HG03439 (cell line): ENCODE data around the gene KXD1.

ENCODE experiments used
- ATAC-seq: cut with Tn5 transposase; IDR thresholded peaks from one replicate; pipeline ENCODE4 v1.9.1; 2021; ENCODE audit warnings: mild to moderate bottlenecking, moderate library complexity; ENCODE audit not compliant: unreplicated experiment

The KXD1 gene

DNA sequence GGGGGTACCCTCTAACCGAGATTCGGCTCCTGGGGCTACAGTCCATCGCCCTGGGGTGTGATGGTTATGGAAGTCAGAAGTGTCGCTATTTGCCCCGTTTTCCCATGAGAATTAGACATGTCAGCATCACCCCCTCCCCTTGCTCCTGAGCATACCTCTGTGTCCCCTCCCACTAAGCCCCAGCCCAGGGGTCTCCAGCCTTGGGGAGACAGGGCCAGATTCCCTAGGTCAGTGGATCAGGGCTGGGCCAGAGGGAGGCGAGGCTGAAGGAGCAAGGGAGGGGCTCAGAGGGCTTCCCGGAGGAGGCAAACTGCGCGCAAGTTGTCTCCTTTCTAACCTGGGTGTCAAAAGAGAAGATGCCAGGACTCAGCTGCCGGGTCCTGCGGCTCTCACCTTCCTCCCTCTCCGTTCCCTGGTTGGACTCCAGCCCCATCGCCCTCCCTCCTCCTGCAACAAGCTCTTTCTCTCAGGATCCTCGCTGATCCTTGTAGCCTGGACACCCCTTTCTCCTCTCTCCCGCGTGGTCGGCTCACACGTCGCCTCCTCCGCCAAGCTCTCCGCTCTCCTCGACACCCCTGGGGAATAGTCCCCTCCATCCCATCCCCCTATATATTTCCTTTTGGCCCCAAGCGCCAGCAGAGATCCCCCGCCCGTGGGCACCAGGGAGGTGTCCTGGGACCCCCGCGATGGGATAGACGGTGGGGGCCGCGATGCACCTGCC lies 54.5 kb downstream of the KXD1 start:
- no peak for ATAC-seq

DNA sequence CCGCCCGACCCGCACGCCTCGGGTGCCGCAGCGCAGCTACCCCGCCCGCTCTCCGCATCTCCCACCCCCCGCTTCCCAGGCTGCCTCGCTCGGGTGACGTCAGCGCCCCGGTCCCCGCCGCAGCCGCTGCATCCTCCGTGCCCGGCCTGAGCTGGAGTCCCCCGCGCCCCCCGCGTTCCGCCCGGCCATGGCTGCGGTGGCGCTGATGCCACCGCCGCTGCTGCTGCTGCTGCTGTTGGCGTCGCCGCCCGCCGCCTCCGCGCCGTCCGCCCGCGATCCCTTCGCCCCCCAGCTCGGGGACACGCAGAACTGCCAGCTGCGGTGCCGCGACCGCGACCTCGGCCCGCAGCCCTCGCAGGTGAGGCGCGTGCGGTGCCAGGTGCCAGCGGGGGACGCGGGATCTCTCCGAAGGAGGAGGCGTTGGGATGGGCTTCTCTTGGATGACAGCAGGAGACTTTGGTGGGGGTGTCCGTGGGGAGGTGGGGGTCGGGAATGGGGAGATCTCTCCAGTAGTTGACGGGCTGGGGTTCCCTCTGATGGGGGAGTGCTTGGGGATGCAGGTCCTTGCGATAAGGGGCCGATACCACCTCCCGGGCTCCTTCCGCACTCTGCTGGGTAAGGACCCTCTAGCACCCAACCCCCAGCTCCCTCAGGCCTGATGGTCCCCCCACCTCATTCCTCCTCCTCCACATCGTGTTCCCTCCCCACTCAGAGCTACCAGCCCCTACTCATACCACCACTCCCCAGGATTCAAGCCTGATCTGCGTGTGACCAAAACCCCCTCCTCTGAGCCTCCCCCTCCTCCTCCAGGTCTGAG lies 55.3 kb downstream of the KXD1 start, which contains the start of gene TMEM59L:
Gene TMEM59L, plus strand, starts transcription at position 99 of the 817 bp plus-strand sequence. Its CDS starts 89 bp downstream, at position 188.
- no peak for ATAC-seq

DNA sequence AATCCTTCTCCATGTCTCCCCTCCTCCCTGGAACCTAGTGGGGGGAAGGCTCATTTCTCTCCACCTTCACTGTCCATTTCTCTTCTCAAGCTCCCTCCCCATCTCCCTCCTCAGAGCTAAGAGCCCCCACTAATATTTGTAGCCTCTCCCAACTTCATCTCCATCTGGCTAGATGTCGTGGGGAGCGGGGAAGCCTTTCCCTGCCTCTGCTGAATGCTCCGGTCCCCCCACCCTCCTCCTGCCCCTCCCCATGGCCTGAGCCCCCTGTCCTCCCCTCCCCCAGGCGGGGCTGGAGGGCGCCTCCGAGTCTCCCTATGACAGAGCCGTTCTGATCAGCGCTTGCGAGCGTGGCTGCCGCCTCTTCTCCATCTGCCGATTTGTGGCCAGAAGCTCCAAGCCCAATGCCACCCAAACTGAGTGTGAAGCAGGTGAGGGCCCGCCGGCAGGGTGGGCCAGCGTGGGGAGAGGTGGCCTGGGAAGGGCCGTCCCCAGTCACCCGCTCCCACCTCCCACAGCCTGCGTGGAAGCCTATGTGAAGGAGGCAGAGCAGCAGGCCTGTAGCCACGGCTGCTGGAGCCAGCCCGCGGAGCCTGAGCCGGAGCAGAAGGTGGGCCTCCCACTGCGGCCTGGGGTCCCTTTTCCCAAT lies 56.0 kb downstream of the KXD1 start:
- no peak for ATAC-seq

DNA sequence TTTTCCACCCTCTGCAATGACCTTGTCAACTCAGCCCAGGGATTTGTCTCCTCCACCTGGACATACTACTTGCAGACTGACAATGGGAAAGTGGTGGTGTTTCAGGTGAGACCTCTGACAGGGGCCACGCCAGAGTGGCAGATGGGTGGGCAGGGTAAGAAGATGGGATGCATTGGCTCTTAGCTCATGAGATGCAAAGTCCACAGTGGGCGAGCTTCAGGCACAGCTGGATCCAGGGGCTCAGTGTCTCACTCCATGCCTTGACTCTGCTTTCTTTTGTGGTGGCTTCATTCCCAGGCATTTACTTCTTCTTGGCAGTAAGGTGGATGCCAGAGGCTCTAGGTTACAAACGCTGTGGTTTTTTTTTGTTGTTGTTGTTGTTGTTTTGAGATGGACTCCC lies 58.4 kb downstream of the KXD1 start:
- ATAC-seq = no peak

DNA sequence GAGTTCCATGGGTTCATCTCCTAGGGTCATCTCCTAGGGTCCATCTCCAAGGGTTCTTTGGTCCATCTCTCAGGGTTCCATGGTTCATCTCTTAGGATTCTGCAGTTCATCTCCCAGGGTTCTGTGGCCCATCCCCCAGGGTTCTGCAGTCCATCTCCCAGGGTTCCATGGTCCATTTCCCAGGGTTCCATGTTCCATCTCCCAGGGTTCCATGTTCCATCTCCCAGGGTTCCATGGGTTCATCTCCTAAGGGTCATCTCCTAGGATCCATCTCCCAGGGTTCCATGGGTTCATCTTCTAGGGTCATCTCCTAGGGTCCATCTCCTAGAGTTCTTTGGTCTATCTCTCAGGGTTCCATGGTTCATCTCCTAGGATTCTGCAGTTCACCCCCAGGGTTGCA lies 59.9 kb downstream of the KXD1 start:
- no peak for ATAC-seq

DNA sequence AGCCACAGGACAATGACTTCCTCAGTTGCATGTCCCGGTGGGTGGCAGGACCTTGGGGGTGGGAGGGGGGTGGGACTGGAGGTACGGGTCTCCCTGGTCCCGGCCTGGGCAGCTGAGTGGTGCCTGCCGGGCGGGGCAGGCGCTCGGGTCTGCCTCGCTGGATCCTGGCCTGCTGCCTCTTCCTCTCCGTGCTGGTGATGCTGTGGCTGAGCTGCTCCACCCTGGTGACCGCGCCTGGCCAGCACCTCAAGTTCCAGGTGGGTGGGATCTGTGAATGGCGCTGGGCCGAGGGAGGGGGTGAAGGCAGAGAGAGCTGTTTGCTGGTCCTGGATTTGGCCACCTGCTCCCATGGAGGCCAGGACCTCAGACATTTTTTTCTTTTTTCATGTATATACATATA lies 60.6 kb downstream of the KXD1 start:
- no peak for ATAC-seq
